ENCODE results near the gene VKORC1.
"Not testable (repeated sequence)": the region's sequence is repeated elsewhere in the genome, so short reads cannot be mapped to it uniquely, and the experiment has no call there.

Gene VKORC1

DNA sequence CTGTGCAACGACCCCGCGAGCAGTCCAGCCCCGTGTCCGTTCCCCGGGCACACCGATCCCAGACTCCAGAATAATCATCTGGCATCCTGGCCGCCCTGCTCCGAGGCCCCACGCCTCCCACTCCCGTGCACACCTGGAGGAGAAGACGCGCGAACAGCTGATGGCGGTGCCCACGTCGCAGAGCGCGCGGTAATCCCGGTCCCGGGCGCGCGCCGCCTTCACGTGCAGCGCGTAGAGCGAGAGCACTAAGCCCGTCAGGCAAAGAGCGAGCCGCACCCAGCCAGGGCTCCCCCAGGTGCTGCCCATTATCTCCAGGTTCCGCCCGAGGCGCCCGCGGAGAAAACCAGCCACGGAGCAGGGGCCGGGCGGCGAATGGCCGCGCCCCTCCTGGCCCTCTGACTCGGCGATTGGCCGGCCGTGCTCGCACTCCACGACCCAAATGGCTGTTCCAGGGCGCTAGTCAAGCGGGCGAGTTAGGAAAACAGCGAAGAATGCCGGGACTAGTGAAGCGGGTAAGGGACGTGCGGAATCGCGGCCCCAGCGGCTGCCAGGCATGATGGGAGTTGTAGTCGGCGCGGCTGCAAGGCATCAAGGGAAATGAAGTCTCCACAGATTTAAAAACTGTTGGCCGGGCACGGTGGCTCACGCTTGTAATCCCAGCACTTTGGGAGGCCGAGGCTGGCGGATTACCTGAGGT lies at the start of gene VKORC1:
TSS of gene VKORC1 (minus strand) at position 374 of the 697 bp plus-strand sequence. CDS start at position 306, 68 bp downstream.
- peak; percentile 76 for DNase-seq (ENCODE audit: low read depth)

DNA sequence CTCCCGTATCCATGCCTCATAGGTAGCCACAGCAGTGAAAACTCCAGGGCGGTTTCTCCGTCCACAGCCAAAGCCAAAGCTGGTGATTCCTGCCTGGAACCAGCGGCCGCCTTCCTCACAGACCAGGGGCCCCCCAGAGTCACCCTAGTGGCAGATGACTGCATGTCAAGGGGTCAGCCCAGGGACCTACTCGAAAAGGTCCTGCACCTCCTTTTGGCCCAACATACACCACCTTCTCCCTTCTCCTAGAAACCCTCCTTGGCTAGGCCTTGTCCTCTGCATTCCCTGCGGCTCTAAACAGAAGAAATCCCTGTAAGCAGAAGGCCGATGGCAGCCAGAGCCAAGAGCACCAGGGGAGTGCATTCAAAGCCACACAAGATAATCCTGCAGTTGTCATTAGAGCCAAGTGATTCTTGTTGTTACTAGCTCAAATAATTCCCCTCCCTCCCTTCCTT lies 49.1 kb upstream of the VKORC1 start:
- DNase-seq (ENCODE audit: low read depth), result no peak

DNA sequence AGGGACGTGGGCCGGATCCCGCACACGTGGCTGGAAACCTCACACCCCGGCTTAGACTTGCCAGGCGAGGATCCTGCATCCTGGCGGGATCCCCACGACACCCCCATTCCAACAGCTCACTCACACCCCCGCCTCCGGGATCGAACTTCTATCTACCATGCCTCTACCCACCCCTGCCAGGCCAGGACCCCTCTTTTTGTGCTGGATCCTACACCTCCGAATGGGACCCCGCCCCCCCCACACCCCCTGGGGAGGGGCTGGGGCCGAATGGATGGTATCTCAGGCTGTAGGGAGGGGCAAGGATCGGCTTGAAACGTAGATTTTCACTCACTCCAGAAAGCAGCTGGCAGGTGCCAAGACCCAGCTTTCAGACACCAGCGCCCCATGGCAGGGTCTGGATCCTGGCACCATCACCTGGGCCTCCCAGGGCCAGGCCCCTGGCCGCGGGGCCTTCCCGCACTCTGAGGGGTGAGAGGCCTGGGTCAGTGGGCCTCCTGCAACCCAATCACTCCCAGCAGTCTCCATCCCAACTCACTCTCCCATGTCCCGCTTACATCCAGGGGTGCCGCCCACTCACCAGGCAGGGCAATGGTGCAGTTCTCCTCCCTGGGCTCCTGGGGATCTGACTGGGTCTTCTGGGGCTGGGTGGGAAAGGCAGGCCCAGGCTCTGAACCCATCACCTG lies 48.6 kb upstream of the VKORC1 start:
- DNase-seq (ENCODE audit: low read depth), result no peak

DNA sequence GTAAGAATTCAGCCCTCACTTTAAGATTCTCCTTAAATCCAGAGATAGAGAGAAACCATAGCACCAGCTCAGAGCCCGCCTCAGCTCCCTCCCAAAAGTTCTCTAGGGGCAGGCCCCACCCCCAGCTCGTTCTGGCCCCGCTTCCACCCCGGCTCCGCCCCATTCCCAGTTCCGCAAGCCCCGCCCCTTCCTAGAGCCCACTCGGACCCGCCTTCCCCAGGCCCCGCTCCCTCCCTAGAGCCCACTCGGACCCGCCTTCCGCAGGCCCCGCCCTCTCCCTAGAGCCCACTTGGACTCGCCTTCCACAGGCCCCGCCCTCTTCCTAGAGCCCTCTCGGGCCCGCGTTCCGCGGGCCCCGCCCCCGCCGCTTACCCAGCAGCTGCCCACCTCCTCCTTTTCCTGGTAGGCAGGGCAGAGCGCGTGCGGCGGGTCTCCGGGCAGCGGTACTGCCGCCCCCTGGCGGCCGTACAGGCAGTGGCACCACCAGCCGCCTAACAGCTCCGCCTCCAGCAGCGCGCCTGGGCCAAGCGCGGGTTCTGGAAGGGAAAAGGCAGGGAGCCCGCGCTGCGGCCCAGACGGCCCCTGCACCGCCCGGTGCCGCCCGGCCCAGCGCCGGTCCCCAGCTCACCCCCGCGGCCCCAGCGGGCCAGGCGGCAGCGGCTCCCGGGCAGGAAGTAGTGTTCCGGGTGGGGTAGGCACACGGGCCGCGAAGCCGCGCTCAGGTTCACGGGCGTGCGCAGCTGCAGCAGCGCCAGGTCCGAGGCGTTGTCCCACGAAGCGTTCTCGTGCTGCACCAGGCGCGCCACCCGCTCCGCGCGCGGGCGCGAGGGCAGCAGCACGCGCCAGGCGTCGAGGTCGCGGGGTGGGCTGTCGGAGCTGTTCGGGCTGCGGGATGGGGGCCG lies 47.8 kb upstream of the VKORC1 start:
- peak; percentile 97 for DNase-seq (ENCODE audit: low read depth)

DNA sequence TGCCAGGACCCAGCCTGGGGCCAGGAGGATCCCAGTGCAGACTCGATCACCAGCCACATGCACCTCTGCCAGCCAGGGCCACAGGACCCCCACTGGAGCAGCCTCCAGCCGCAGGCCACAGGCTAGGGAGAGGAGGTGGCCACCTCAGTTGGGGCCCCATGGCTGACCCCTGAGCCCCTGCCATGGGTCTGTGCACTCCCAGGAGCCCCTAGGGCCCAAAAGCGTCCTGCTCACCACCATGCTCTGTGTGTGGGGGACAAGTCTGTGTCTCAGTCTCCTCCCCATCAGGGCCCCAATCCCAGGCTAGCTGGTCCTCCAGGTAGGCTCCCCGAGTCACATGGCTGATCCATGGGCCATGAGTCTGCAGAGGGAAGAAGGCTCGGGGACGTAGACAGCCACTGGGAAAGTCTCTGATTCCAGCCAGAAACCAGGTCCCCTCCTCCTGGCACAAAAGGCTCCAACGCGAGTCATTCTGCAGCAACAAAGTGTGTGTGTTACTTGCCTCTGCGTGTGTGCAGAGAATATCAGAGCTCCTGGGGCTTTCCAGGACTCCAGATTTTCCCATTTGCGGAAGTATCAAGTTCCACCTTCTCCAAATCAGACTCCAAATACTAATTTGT lies 47.0 kb upstream of the VKORC1 start:
- DNase-seq (ENCODE audit: low read depth), result no peak

DNA sequence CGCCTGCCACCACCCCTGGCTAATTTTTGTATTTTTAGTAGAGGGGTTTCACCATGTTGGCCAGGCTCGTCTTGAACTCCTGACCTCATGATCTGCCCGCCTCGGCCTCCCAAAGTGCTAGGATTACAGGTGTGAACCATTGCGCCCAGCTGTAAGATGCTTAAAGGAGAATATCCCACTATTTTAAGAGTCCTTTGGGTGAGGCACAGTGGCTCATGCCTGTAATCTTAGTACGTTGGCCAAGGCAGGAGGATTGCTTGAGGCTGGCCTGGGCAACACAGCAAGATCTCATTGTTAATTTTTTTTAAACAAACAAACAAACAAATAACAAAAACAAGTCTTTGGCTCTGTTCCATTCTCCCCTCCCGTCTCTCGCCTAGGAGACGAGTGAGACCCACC lies 46.5 kb upstream of the VKORC1 start:
- DNase-seq (ENCODE audit: low read depth), result not testable (repeated sequence)

DNA sequence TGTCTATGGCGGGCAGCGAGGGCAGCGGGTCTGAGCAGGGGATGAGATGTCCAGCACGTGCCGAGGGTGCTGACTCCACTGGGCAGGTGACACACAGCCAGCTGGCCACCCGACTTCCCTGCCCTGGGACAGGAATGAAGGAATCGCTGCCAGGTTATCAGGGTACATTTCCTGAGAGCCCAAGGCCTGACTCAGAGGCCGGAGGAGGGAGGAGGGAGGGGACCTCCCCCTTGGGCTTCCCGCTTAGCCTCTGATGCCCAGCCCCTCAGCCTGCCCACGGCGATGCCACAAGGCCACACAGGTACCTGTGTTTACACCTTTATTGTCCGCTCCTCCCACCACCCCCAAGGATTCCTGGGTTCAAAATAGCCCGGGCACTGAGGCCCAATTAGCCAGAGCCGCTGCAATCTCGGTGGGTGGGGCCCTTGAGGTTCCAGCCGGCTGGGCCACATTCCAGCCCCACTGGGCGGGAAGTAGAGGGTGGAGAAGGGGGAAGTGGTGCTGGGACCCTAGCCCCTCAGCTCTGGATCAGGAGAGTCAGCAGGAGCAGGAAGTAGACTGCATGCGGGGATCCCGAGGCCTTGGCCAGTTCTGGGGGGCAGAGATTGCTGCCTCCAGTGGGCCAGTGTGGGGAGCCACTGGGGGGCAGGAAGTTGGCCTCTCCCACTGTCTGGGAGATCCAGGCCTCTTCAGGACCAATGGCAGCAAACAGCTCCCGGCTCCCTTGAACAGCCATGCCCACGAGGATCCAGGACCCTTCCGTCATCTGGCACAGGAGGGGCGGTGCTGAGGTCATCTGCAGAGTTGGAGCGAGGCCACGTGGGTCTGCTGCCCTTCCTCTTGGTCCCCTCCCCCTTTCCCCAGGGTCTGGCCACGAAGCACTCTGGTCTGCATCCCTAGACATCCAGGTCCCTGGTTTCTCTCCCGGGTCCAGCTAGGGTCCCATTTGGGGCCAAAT lies 44.3 kb upstream of the VKORC1 start:
- DNase-seq (ENCODE audit: low read depth), result no peak

DNA sequence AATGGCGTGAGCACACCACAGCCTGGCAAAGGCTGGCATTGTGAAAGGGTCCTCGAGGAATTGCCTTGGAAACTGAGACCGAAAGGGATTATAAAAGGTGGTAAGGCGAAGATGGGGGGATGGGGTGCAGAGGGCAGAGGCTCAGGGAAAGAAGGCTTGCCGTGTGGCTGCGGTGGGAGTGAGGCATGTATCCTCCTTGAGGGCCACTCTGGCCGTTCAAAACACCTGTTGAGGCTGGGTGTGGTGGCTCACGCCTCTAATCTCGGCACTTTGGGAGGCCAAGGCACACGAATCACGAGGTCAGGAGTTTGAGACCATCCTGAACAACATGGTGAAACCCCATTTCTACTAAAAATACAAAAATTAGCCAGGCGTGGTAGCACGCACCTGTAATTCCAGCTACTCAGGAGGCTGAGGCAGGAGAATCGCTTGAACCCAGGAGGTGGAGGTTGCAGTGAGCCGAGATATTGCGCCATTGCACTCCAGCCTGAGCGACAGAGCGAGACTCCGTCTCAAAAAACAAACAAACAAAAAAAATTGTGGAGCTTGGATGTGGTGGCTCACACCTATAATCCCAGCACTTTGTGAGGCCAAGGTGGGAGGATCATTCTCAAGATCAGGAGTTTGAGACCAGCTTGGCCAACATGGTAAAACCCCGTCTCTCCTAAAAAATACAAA lies 42.4 kb upstream of the VKORC1 start:
- not testable (repeated sequence) for DNase-seq (ENCODE audit: low read depth)

DNA sequence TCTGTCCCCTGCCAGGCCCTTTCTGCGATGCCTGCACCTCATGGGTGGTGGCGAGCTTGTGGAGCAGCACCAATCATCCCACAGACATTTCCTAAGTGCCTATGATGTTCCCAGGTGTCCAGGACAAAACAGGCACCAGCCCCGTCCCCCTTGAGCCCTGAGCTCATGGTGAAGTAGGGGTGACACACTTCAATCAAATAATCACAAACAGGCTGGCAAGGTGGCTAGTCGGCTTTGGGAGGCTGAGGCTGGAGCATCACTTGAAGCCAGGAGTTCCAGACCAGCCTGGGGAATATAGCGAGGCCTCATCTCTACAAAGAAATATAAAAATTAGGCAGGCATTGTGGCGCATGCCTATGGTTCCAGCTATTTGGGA lies 41.7 kb upstream of the VKORC1 start:
- no peak for DNase-seq (ENCODE audit: low read depth)

DNA sequence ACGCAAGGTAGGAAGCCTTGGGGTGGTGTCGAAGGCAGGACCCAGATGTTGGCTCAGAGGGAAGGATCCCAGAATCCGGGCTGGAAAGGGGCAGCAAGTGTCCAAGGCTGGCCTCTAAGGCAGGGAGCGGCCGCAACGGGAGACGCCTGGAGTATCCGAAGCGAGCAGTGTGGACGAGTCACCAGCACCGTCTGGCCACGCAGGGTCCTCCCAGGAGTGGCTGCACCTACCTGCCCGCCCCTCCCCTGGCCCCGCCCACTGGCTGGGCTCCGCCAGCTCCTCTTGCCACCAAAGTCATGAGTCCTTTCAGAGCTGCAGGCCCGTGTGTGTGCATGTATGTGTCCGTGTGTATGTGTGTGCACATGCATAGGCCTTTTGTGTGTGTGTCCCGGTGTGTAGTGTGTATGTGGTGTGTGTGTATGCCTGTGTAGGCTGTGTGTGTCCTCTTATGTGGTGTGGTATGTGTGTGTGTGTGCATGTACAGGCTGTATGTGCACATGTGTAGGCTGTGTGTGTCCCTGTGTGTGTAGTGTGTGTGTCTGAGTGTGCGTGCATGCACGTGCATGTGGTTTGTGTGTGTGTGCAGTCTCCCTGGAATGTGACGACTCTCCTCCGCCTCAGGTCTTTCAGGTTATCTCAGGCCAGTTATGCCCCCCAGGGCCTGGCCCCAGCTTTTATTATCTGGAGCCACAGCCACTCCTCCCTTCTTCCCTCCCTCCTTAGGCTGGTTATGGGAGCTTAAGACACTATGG lies 41.1 kb upstream of the VKORC1 start, which contains the start of gene PRSS8:
TSS of gene PRSS8 (minus strand) at position 193 of the 752 bp plus-strand sequence. CDS start 229 bp downstream, outside the sequence.
- no peak for DNase-seq (ENCODE audit: low read depth)

DNA sequence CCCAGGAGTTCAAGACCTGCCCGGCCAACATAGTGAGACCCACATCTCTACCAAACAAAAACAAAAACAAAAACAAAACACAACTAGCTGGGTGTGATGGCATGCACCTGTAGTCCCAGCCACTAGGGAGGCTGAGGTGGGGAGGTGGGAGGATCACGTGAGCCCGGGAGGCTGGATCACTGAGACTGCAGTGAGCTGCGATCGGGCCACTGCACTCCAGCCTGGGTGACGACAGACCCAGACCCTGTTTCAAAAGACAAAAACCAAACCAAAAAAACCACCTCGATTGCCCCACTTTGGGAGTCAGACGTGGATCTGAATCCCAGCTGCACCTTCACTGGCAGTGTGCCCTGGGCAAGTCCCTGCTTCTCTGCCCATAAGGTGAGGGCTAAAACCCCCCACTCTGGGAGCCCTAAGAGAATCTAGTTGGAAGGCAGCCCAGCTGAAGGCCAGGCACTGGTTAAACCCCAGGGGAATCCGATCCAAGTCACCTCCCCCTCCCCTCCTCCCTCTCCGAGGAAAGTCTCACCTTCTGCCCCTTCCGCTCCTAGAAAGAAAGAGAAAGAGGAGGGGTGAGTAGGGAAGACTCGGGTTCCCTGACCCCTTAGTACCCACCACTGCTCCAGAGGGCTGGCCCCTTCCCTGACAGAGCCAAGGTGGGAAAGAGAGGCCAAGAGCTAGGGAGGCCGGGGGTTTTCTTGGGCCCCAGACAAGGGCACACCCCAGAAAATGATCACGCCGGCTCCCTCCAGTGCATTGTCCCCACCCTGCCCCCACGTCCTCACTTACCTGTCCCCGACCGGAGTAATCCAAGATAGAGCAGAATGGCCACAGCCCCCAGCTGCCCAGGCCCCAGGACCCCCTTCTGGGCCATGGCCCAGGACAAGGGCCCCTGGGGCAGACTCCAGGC lies 40.3 kb upstream of the VKORC1 start:
- DNase-seq (ENCODE audit: low read depth), result no peak

DNA sequence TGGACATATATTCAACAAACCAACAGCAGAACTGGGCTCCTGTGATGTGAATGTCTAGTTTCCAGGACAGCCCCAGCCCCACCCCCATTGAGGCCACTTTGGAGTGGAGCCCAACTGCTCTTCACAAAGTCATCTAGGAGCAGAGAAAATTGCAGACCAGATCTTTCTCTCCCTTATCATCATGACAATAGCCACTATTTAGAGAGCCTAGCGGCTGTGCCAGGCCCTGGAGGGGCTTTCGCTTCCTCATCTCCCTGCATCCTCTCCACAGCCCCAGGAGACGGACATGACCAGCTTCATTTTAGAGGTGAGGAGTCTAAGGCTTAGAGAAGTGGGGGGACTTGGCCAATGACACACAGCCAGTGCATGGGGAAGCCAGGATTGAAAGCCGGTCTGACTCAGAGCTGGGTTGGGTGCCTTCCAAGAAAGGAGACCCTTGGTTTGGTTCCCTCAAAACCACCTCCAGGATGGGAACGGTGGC lies 39.5 kb upstream of the VKORC1 start:
- no peak for DNase-seq (ENCODE audit: low read depth)

DNA sequence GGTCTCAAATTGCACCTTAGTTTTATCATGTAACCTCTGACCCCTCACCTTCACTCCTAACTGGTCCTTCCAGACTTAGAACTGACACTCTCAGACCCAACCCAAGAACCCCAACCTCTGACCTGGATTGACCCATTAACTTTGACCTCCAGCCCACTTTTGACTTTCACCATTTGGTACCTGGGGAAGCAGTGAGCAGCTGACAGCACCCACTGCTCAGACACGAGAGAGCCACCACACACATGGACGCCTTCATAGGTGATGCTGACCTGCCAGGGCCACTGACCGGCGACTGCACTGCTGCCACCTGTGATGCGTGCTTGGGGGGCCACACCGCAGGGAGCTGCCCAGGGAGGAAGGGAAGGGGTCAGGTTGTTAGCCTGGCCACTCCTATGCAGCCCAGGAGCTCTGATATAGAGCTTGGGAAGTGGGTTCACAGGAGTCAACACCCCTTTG lies 38.5 kb upstream of the VKORC1 start:
- no peak for DNase-seq (ENCODE audit: low read depth)

DNA sequence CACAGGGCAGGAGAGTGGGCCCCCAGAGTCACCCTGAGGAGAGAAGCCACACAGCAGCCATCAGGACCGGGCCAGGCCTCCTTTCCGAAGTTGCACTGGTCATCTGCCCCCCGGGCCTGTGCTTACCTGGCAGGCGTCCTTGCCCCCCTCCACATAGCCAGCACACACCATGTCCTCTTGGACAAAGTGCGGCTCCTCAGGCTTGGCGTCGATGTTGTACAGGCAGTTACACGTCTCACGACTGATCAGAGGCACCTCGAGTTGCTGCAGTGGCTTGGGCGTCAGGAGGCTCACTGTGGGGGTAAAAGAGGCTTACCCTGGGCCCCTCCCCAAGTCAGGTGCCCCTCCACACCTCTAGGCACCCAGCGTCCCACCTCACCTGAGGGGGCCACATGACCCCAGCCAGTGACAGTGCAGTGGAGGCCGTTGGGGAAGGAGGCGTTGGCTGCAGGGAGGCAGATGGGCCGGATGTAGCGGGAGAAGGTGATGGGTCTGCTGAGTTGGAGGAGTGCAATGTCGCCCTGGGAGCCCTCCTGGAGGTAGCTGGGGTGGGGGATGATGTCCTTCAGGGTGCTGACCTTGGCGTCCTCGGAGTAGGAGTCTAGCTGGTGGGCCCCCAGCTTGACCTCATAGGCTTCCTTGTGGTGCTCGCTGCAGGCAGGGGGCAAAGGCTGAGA lies 37.8 kb upstream of the VKORC1 start:
- DNase-seq (ENCODE audit: low read depth), result no peak

DNA sequence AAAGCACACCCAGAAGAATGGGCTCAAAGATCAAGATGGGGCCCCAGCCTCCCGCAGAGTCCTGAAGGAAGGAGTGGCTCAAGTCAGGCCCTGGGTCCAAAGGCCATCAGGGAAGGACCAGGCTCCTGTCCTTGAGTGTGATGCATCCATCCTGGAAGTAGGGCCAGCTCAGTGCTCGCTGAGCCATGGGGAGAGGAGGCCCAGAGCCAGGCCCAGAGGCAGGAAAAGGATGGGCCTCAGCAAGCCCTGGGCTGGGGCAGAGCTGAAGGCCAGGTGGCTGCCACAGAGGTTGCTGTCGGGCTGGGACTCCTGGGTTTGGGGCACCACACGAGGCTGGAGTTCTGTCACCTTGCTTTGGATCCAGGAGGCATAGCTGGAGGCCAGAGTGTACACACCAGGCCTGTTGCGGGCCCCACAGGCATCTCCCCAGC lies 37.3 kb upstream of the VKORC1 start:
- DNase-seq (ENCODE audit: low read depth), result no peak

DNA sequence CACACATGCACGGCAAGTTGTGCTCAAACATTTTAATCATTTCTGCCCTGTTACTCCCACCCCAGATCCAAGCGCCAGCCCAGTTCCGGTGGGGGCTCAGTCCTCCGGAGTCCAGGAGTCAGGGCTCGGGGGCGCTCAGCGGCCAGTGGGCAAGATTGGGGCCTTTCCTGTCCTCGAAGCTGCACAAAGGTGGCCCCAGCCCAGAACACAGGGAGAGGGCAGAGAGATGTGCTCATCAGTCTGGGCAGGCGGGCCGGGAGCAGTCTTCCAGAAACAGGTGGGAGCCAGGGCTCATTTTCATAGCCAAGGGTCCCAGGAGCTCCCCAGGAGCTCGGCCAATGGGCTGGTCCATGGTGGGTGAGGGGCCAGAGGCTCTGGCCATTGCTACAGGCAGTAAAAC lies 36.8 kb upstream of the VKORC1 start:
- DNase-seq (ENCODE audit: low read depth), result no peak

DNA sequence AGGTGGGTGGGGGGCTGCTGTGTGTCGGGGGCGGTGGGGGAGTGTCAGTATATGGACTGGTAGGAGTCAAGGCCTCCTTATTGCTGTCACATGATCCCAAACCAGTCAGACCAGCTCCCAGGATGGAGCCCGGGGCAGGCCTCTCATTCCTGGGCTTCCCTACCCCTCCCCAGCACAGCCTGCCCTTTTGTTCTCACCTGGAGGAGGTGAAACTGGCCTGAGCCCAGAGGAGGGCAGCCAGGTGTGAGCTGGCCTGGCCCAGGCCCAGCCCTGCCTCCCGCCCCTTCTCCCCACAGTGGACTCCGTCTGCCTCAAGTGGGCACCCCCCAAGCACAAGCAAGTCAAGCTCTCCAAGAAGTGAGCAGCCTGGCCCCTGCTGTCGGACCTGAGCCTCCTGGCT lies 36.3 kb upstream of the VKORC1 start:
- DNase-seq (ENCODE audit: low read depth), result no peak
